ENCODE data around the gene CPA2.
"Not testable (repeated sequence)": the region's sequence is repeated elsewhere in the genome, so short reads cannot be mapped to it uniquely, and the experiment has no call there.

The CPA2 gene

GRCh38 chr7:130309986-130310385, 43.3 kb downstream of the CPA2 start:
- no peak for DNase-seq (ENCODE audit: low read depth)

GRCh38 chr7:130314305-130314704, 47.6 kb downstream of the CPA2 start:
- no peak for DNase-seq (ENCODE audit: low read depth)

- DNase-seq (ENCODE audit: low read depth): no peak
Observed at GRCh38 chr7:130319541-130319940, 52.9 kb downstream of the CPA2 start.

GRCh38 chr7:130321542-130322229, 55.0 kb downstream of the CPA2 start:
- DNase-seq (ENCODE audit: low read depth): not testable (repeated sequence)

- no peak for DNase-seq (ENCODE audit: low read depth)
Observed at GRCh38 chr7:130322615-130323014, 56.0 kb downstream of the CPA2 start.

- DNase-seq (ENCODE audit: low read depth): no peak
Observed at GRCh38 chr7:130324306-130324943, 57.8 kb downstream of the CPA2 start.

GRCh38 chr7:130329681-130330080, 63.0 kb downstream of the CPA2 start:
- no peak for DNase-seq (ENCODE audit: low read depth)

GRCh38 chr7:130332259-130333053, 65.8 kb downstream of the CPA2 start:
- DNase-seq (ENCODE audit: low read depth): no peak

- DNase-seq (ENCODE audit: low read depth): no peak
Observed at GRCh38 chr7:130333832-130334231, 67.2 kb downstream of the CPA2 start.

- no peak for DNase-seq (ENCODE audit: low read depth)
Observed at GRCh38 chr7:130334274-130334673, 67.6 kb downstream of the CPA2 start.

GRCh38 chr7:130337410-130337971, 70.8 kb downstream of the CPA2 start:
- DNase-seq (ENCODE audit: low read depth): no peak

GRCh38 chr7:130338233-130338632, 71.6 kb downstream of the CPA2 start:
- no peak for DNase-seq (ENCODE audit: low read depth)
